HG03342 (cell line): Measurements from ENCODE around the gene TACR2.

Experiments used
- ATAC-seq: cut with Tn5 transposase; IDR thresholded peaks from one replicate; pipeline ENCODE4 v1.9.1; 2021; ENCODE audit warnings: mild to moderate bottlenecking, moderate library complexity; ENCODE audit not compliant: unreplicated experiment

The TACR2 gene

DNA sequence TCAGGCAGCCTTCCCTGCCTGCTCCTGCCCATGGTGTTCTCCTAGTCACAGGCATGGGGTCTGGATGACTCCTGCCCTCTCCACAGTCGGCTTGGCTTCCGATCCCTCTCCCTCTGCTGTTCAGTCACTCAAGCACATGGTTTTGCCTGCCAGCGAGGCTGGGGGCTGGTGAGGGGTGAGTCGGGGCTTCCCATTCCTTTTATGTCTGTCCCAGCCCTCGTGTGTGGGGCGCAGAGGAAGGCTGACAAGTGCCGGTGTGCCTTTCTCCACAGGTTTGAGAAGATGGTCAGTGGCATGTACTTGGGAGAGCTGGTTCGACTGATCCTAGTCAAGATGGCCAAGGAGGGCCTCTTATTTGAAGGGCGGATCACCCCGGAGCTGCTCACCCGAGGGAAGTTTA, 40.1 kb downstream of the TACR2 start:
- no peak for ATAC-seq

DNA sequence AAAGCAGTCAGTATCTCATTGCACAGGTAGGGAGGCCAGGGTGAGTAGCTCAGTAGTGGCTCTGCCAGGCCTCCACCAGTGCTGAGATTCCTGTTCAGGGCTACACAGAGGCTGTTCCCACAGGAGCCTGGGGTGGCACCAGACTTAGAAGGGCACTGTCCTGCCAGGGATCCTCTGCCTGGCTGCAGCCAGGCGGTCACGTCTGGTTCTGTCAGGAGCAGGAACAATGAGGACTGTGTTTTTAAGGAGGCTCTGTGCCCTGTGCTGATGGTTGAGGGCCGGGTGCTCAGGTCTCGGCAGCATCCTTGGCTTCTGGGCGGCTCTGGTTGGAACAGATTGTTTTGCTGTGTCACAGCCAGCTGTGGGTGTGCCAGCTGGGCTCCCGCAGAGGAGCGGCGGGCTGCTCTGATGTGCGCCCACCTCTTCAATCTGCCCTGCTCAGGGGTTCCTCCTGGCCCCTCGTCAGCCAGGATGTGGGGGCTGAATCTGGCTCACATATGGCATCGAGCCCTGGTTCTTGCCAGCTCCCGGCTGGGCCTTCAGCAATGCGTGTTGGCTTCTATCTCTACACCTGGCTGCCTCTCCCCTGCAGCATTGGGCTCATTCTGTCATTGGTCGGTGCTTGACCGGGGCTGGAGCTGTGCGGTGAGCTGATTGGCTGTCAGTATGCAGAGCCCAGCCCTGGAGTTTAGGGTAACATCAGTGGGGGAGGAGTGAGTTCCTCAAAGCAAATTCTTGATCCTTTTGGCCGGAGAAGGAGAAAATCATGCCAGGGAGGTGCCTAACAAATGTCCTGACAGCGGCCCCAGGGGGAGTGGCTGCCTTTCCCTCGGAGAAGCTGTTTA, 41.2 kb downstream of the TACR2 start:
- no peak for ATAC-seq

DNA sequence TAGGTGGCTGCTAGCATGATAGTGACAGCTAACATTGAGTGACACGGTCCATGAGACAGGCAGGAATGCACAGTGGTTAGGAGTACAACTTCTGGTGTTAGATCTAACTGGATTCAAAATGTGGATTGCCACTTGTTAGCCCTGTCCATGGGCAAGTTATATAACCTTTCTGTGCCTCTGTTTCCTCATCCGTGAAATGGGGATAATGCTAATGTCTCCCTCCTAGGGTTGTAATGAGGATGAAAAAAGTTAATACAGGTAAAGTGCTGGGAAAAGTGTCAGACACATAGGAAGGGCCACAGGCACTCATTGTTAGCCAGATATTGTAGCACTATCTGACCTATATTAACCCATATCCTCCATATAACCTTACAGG, 41.8 kb downstream of the TACR2 start:
- ATAC-seq = no peak

DNA sequence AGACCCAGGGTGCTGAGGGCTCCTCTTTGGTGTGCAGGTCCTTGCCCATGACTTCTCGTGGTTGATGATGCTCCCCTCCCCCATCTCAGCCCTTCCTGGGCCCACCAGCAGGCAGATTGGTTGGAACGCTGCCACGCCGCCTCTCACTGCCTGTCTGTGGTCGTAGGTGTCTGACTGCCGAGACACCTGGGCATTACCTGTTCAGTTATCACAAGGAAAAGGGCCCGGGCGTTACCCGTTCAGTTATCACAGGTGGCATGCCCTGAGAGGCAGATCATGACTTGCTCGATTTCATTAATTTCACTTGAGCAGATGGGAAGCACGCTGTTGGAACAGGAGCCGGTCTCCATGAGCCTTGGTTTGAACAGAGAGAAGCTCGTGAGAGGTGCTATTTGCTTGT, 42.5 kb downstream of the TACR2 start:
- no peak for ATAC-seq

DNA sequence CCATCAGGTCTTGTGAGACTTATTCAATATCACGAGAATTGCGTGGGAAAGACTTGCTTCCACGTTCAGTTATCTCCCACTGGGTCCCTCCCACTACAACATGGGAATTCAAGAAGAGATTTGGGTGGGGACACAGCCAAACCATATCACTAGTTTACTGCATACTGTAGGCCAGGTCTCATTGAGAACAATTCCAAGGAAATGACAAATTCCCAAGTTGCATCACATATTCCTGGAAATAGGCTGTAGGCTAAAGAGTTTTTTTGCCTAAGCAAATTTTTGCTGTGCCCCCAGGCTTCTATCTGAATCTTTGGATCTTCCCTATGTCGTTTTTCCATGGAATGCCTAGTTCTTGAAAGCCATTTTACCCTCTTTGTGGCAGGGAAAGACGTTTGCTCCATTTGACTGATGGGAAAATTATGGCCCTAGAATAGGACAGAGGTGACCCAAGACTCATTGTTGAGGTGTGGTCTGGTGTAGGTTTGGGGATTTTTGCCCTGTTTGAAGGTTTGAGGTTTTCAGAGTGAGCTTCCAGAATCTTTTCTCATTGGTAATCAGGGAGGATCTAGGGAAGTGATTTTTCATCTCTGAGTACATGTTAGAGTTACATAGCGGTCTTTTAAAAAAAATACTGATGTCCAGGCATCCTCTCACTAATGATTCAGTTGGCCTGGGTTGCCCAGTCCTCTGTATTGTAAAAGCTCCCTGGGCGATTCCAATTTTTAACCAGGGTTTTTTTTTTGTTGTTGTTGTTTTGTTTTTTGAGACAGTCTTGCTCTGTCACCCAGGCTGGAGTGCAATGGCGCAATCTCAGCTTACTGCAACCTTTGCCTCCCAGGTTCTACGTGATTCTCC, 44.4 kb downstream of the TACR2 start:
- no peak for ATAC-seq

DNA sequence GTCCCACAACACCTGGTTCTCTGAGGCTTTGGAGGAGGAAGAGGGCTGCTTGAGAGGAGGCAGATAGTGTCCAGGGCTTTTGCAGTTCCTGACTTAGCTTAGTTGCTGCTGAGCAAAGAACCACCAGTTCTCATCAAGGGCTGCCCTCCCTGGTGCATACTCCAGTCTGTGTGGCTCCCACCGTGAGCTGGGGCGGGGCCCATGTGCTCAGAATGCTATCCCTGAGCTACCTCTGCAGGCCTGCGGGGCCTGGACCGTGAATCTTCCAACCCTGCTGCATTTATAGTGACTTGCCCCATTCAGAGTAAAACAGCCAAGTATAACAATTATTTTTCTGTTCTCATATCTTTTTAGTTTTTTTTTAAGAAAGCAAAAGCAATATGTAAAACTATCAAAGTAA, 49.2 kb downstream of the TACR2 start:
- ATAC-seq = no peak

DNA sequence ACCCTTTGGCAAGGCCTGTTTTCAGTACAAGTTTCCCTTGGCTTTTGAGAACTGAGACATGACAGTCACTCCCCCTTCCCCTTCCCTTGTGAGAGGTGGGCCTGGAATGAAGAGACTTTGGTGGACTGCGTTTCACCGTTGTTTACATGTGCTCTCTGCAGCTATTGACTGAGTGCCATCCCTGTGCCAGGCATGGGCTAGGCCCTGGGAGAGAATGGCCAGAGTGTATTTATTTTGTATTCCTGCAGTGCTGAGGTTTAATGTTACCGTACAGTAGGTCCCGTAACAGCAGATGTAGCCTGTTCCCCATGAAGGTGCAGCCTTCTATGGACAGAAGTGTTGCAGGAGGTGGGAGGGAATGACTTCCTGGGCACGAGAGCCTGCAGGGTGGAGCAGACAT, 50.0 kb downstream of the TACR2 start:
- ATAC-seq = no peak

DNA sequence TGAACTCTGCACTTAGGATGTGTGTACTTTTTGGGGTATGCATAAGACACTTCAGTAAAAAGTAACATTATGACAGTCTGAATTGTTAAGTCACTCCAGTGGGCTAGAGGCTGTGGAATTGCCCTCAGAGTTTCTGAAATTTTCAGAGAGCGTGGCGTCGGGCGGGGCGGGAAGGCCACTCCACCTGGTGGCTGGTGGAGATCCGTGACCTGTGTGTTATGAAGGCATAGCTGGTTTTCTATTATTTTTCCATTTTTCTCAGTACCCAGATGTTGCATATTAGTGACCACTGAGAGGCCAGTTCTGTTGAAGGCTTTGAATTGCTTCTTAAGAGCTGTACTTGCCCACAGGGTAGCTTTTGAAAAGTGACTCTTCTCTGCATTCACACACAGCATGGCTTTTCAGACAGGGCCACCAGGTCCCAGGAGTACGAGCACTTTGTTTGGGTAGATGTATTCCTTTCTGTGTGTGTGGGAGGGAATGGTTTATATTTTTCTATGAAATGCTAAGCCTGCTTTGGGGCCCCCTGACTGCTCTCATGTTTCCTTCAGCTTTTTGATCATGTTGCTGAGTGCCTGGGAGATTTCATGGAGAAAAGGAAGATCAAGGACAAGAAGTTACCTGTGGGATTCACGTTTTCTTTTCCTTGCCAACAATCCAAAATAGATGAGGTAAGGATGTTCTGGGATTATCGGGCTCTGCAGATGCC, 52.3 kb downstream of the TACR2 start:
- ATAC-seq = no peak

DNA sequence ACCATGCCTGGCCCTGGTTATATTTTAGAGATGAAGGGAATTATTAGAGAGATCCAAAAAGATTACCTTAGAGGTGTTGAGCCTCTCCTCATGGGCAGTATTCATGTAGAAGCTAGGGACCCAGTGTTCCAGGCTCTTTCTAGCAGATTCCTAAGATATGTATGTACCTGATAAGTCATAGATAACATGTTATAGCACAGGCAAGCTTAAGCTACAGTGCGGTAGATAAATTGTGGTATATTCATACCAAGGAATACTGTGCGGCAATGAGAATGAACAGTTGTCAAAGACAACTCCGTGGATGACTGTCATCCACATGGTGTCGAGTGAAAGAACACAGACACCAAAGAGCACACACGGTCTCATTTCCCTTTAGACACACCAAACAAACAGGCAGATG, 53.1 kb downstream of the TACR2 start:
- ATAC-seq = no peak

DNA sequence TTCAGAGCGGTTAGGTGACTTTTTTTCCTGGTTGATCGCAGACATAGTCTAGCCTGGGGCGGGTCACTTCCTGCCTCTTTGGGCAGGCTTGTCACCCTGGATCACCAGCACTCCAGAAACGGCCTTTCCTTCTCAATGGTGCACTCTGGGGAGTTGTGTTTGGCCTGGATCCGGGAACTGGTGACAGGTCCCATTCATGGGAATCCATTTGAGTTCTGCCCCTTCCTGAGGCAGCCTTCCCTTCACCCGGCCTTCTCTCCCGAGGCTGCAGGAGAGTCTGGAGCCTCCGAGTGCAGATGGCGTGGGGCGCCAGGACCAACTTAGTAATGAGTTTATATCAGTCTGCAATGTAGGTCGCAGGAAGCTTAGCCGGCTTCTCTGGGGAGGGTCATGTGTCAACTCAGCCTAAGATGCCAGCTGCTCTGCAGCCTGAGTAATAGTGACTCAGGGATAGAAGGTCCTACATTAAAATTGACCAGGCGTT, 54.2 kb downstream of the TACR2 start:
- no peak for ATAC-seq

DNA sequence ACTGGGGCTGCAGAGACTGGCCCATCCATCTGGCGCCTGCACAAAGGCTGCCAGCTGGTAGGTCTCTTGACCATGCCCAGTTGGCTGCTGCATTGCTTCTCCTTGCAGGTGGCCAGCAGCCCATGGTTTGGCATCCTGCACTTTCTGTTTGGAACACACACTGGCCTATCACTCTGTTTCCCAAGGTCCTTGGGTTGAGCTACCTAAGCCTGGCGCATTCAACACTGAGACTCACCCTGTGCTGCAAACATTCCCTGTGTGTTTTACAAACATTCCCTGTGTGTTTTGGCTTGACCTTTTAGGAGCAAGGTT, 55.5 kb downstream of the TACR2 start:
- ATAC-seq = no peak

DNA sequence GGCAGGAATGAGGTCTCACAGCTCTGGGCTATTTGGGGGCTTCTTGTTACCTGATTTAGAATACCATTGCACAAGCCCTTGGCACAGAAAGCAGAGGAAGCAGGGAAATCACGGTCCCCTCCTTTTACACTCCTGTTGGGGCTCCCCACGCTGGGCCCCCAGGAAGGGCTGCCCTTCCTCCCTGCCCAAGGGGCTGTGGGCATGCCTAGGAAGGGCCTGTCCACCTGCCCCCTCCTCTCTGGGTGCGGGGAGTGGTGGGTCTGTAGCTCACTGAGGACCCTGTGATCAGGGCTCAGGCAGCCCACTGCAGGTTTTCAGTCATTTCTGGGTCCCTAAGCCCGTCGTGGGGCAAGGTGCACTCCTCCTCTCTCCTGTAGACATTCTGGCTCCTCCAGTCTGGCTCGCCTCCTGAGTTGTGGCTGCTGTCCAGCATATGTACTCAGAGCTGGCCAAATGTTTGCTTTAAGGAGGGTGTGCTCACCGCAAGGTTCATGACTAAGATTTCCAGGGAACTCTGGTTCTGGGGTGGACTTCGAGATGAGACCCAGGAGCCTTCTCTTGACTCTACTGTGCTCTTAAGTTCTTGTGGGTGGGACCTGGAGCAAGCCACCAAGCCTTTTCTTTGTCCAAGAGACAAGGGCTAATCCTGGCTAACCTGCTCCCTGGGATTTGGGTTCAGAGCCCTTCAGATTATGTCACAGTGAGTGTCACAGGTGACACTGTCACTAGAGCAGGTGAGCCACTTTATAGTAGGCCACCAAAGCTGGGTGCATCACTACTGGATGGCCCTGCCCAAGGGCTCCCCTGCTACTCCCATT, 56.0 kb downstream of the TACR2 start:
- no peak for ATAC-seq

DNA sequence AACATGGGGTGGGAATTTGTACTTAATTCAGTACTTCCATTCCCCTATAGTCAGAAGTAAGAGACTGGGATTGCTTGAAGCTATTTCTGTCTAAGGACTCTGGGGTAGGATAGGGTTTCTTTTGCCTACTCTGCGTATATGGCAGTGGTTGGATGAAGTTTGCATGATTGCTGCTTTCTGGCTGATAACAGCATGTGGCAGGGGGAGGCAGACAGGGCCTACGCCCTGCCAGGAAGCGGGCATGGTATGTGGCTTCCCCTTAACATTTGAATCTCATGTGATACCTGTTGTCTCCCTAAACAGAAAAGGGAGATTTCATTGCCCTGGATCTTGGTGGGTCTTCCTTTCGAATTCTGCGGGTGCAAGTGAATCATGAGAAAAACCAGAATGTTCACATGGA, 57.1 kb downstream of the TACR2 start:
- ATAC-seq = no peak

DNA sequence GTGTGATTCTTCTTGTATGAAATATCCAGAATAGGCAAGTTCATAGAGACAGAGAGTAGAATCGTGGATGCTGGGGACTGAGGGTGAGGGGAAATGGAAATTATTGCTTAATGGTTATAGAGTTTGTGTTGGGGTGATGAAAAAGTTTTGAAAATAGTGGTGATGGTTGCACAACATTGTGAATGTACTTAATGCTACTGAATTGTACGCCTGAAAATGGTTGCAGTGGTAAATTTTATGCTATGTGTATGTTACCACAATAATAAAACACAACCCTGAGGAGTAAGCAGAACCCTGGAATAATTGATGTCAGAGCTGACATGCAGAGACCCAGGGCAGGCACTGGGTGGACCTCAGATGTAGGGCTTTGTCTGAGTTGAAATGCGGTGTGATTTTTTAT, 57.6 kb downstream of the TACR2 start:
- no peak for ATAC-seq

DNA sequence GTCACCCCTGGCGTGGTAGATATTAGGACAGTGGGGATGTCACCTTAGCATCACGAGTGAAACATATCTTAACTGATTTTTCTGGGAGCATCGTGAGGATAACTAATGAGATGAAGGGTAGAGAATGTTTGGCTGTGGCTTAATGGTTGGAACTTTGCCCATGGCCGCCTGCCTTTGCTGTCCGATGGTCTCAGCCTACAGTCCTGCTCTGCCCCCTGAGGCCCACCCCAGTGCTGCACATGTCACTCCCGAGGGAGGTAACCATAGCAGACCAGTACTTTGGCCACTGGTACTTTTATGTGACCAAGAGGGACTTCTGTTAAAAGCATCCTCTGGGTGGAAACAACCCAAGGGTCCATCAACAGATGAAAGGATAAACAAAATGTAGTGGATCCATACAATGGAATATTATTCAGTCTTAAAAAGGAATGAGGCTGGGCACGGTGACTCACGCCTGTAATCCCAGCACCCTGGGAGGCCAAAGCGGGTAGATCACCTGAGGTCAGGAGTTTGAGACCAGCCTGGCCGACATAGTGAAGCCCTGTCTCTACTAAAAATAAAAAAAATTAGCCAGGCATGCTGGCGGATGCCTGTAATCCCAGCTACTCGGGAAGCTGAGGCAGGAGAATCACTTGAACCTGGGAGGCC, 58.4 kb downstream of the TACR2 start:
- ATAC-seq = no peak

DNA sequence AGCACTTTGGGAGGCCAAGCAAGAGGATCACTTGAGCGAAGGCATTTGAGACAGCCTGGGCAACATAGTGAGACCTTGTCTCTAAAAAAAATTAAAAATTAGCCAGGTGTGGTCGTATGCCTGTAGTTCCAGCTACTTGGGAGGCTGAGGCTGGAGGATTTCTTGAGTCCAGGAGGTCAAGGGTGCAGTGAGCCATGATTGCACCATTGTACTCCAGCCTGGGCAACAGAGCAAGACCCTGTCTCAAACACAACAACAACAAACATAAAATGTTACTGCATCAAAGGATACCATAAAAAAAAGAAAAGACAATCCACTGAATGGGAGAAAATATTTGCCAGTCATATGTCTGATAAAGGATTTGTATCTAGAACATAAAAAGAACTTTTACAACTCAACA, 60.5 kb downstream of the TACR2 start:
- no peak for ATAC-seq

DNA sequence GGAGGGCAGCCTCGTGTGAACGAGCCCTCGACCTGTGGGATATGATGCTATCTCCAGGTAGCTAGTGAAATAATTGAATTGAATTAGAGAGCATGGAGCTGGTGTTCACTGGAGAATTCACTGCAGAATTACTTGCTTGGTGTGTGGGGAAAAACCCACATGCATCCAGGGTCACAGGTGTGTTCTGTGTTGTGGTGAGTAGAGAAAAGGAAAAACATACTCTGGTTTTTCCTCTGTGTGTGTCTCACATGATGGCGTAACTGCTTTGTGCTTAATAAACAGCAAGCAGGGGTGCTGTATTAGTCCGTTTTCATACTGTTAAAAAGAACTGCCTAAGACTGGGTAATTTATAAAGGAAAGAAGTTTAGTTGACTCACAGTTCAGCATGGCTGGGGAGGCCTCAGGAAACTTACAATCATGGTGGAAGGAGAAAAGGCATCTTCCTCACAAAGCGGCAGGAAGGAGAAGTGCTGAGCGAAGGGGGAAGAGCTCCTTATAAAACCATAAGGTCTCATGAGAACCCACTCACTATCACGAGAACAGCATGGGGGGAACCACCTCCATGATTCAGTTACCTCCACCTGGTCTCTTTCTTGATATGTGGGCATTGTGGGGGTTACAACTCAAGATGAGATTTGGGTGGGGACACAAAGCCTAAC, 62.6 kb downstream of the TACR2 start:
- no peak for ATAC-seq
